Right lobe of liver (tissue), 4 donors: ENCODE data around the gene KATNA1.

Experiments
- POLR2A ChIP-seq: fragments of 450-650 bp; IDR thresholded peaks from one replicate; pipeline ENCODE4 v1.6.1; 2017; ENCODE audit warnings: antibody characterized with exemption, mild to moderate bottlenecking
- TF ChIP-seq, protein P1 (sequence below), 4 donors: fragments of 200-600 bp in 3 of 4; fragments of 450-650 bp in 1 of 4; IDR thresholded peaks; one replicate each; pipeline versions ENCODE4 v1.5.1 to v1.8.0; 2016 to 2022; ENCODE audit warnings: antibody characterized with exemption in 4 of 4, mild to moderate bottlenecking in 2 of 4
- donor health status: DM: no; HTN: no; CAD: no.
- donor health status: DM: no; HTN: no; CAD: no.
- donor health status: DM: no; HTN: yes; CAD: no.

GRCh38 chr6:149563203-149563927 lies 85.1 kb downstream of the KATNA1 start:
- TF ChIP-seq, protein P1, sequence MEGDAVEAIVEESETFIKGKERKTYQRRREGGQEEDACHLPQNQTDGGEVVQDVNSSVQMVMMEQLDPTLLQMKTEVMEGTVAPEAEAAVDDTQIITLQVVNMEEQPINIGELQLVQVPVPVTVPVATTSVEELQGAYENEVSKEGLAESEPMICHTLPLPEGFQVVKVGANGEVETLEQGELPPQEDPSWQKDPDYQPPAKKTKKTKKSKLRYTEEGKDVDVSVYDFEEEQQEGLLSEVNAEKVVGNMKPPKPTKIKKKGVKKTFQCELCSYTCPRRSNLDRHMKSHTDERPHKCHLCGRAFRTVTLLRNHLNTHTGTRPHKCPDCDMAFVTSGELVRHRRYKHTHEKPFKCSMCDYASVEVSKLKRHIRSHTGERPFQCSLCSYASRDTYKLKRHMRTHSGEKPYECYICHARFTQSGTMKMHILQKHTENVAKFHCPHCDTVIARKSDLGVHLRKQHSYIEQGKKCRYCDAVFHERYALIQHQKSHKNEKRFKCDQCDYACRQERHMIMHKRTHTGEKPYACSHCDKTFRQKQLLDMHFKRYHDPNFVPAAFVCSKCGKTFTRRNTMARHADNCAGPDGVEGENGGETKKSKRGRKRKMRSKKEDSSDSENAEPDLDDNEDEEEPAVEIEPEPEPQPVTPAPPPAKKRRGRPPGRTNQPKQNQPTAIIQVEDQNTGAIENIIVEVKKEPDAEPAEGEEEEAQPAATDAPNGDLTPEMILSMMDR (IDR thresholded peaks at IDR 0.05): no peak
- TF ChIP-seq POLR2A: no peak
